HG03439 (cell line): Measurements from ENCODE around the gene RPA4.
"Not testable (repeated sequence)": the region's sequence is repeated elsewhere in the genome, so short reads cannot be mapped to it uniquely, and the experiment has no call there.

Source experiments
- ATAC-seq: cut with Tn5 transposase; IDR thresholded peaks from one replicate; pipeline ENCODE4 v1.9.1; 2021; ENCODE audit warnings: mild to moderate bottlenecking, moderate library complexity; ENCODE audit not compliant: unreplicated experiment

The RPA4 gene, protein sequence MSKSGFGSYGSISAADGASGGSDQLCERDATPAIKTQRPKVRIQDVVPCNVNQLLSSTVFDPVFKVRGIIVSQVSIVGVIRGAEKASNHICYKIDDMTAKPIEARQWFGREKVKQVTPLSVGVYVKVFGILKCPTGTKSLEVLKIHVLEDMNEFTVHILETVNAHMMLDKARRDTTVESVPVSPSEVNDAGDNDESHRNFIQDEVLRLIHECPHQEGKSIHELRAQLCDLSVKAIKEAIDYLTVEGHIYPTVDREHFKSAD

DNA sequence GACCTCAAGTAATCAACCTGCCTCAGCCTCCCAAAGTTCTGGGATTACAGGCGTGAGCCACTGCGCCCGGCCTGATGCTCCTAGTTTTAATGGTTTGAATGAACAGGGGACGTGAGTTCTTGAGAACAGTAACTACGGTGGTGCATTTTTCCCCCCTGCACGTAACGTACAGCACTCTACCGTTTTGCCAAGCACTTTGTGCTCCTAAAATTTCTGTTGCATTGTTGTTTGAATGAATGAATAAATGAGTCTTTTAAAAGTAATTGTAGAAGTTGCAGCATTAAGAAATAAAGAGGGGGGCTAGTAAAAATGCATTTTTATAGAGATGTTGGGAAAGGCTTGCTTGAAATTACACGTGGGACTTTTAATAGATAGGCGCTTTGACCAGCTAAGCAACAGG lies at the start of gene RPA4:
TSS of gene RPA4 (plus strand) at position 301 of the 400 bp plus-strand sequence. CDS start 403 bp downstream, outside the sequence.
- ATAC-seq, result no peak

DNA sequence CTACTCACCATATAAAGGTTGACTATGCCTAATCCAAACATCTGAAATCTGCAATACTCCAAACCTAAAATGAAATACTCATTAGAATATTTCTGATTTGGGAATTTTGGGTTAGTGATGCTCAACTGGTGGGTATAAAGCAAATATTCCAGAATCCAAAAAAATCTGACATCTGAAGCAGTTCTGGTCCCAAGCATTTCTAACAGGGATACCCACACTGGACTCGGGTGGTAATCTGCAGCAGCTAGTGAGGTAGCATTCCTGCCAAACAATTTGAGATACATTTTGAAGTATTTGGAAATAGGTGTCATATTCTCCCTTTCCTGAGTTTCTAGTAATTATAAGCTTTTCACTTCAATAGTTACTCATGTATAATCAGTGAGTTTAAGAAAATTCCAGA lies 49.6 kb upstream of the RPA4 start:
- ATAC-seq, result no peak

DNA sequence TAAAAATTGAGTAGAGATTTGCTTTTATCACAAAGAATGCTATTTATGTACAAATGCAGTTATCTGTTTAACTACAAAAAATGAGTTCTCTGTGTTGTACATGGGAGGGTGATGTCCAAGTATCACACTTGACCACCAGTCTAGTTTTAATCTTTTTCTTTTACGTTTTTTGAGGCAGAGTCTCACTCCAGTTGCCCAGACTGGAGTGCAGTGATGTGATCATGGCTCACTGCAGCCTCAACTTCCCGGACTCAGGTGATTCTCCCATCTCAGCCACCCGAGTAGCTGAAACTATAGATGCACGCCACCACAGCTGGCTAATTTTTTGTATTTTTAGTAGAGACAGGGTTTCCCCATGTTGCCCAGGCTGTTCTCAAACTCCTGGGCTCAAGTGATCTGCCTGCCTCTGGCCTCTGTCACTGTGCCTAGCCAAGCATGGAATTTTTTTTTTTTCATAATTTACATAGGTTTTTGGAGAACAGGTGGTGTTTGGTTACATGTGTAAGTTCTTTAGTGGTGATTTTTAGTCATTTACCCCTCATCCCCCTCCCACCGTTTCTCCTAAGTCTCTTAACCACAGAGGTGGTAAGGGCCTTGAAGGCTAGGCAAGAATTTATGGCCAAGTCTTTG lies 47.9 kb upstream of the RPA4 start:
- peak; percentile 80 for ATAC-seq

DNA sequence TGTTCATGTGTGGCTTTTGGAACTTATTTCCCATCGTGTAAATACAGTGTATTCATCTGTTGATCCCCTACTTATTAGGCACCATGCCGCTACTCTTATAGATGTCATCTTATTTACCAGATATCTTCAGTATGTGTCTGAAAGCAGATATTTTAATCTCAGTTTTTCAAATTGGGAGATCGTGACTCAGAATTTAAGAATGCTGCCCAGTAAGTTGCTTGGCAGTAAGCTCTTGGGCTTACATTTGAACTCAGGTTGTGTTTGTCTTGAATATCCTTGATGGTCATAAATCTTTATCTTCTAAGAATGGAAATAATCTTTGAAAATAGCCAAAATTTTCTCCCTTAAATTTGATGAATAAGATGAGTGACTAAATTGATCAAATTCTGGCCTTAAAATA lies 45.9 kb upstream of the RPA4 start:
- ATAC-seq, result no peak

DNA sequence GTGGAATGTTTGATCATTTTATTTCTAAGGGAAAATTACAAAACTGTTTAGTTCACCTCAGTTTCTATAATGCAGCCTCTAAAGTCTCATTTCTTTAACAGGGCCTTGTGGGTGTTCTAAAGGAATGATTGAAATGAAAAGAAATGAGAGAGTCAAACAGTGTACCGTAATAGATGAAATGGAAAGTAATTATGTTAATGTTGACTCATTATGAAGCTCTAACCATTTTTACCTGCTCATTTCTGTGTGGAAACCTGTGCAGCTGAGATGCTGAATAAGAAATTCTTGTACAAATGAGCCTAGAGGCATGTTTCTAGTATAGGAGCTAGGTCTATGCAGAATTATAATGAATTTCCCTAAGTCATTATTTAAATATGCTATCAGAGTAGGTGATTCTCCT lies 45.2 kb upstream of the RPA4 start:
- no peak for ATAC-seq

DNA sequence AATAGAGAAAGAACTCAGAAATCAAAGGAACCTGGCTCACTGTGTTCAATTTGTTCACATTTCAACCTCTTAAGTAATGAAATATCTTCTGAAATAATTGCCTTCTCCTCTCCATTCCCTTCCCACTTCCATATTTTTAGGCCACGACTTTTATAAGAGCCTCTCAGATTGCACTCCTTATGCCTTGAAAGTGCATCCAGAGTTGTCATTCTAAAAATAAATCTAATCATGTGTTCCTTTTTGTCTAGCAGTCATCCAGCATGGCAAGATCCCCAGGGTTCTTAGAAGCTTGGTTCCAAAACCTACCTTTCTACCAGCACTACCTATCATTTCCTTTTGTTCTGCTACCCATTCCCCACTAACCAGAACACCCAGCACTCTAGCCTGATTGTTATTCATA lies 42.4 kb upstream of the RPA4 start:
- ATAC-seq, result no peak

DNA sequence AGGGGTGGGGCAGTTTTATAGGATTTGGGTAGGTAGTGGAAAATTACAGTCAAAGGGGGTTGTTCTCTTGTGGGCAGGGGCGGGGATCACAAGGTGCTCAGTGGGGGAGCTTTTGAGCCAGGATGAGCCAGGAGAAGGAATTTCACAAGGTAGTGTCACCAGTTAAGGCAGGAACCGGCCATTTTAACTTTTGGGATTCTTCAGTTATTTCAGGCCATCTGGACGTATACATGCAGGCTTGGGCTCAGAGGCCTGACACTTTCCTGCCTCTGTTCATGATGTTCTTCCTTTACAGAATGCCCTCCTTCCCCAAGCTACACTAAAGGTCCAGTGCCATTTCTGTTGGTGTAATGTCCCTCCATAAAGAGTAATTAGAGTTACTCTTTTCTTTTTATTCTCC lies 41.8 kb upstream of the RPA4 start:
- not testable (repeated sequence) for ATAC-seq

DNA sequence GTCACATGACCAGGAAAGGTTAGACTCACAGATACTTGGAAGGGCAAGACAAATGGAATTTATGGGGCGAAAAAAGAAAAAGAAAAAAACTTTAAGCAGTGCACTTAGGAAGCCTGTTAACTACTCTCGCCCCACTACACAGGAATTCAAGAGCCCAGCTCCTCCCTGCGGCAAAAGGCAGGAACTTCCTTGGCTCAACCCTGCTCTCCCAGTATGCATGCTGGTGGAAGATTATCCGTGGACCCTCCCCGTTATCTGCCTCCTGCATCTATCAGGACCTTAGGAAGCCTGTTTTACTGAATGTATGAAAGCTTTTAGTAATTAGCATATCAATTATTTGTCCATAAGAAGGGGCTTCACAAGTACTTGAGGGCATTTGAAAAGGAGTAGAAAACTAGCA lies 40.1 kb upstream of the RPA4 start:
- ATAC-seq, result no peak

DNA sequence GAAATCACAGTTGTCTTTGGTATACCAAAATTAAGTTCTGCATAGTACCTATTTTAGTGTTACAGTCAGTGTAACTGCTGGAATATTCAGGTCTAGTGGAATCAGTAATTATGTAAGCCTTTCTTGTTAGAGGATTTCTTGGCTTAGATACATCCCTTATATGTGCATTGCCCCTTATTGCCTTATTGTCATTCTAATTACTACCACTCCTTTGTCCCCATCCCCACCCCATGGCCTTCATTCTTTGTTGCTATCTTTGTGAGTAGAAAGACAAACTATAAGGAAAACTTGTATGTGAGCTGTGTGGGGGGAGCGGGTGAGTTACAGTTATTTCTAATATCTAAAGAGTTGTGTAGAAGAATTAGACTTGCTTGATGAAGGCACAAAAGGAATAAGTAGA lies 36.9 kb upstream of the RPA4 start:
- ATAC-seq, result no peak

DNA sequence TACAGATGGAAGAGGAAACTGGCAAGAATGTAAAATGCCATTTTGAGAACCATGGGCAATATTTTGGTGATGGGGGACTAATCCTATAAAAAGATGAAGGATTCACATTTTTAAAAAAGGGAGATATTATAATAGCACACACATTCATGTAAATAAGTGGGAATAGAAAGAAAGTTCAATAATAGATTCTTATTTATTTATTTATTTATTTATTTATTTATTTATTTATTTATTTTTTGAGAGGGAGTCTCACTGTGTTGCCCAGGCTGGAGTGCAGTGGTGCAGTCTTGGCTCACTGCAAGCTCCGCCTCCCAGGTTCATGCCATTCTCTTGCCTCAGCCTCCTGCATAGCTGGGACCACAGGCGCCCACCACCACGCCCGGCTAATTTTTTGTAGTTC lies 24.3 kb upstream of the RPA4 start:
- ATAC-seq, result not testable (repeated sequence)

DNA sequence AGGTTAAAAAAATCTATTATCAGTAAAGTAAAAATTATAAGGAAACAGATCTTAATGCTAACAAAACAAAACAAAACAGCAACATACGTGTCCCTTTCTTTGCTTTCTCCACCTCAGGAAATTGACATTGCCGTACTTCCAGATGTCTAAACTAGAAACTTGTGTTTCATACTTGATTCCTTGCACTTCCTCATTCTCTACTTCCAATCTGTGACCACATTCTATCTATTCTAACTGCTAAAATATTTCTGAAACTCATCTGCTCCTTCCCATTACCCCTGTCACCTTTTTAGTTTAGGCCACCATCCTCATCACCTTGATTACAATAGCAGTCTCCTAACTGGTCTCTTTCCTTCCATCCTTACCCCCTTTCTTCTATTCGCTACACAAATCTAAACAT lies 22.5 kb upstream of the RPA4 start:
- peak; percentile 64 for ATAC-seq

DNA sequence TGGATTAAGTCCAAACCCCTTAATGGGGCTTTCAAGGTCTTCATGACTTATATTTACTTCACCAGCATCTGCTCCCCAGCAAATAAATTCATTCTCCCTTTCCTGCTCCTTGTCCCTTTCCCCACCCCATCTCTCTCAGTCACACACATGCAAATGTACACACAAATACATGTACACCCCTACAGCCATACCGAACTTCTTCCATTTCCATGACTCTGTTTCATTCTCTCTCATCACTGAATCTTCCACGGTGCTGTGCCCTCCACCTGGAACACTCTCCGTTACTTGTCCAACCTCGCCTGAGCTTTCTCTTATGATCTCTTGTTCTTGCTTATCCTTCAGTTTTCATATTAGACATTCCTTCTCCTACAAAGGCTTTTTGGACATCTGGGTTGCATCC lies 22.0 kb upstream of the RPA4 start:
- no peak for ATAC-seq

DNA sequence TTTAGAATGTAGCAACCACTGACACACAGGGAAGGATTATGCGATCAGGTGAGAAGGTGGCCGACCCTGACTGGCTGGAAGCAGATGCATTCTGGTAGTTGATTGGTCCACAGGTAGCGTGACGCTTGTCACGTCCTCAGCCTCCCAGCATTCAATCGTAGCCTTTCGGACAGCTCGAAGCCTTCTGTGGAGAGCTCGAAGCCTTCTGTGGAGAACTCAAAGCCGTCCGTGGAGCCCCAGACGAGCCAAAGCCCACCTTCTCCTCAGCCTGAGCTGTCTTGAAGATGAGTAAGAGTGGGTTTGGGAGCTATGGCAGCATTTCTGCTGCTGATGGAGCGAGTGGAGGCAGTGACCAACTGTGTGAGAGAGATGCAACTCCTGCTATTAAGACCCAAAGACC lies 319 bp downstream of the RPA4 start:
- ATAC-seq, result no peak

DNA sequence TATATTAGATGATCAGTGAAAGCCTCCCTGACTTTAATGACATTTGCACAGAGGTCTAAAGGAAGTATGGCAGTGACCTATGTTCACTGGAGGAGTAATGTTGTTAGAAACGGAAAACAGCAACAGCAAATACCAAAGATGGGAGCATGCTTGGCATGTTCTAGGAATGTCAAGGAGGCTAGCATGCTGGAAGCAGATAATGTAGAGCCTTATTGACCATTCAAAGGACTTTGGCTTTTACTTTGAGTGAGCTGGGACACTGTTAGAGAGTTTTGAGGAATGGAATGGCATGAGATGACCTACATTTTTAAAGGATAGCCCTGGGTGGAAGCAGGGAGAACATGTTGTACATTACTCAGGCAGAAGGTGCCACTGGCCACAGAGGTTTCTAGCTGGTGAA lies 6.0 kb downstream of the RPA4 start:
- no peak for ATAC-seq

DNA sequence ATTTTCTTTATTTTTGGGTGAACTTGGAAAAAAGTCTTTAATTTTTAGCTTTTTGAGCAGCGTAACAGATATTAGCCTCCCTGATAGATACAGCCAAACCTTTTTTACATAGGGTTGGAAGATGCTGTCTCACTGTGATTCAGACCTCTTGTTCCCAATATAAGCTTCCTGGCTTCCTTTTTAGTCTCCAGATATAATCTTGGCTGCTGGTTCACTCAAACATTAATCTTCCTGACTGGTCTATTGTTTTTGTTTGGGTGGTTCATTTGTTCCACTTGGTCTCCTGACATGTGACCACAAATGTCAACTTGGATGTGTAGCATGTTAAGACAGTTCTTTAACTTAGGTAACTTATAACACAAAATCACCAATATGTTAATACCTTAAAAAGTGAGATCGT lies 23.0 kb downstream of the RPA4 start:
- no peak for ATAC-seq

DNA sequence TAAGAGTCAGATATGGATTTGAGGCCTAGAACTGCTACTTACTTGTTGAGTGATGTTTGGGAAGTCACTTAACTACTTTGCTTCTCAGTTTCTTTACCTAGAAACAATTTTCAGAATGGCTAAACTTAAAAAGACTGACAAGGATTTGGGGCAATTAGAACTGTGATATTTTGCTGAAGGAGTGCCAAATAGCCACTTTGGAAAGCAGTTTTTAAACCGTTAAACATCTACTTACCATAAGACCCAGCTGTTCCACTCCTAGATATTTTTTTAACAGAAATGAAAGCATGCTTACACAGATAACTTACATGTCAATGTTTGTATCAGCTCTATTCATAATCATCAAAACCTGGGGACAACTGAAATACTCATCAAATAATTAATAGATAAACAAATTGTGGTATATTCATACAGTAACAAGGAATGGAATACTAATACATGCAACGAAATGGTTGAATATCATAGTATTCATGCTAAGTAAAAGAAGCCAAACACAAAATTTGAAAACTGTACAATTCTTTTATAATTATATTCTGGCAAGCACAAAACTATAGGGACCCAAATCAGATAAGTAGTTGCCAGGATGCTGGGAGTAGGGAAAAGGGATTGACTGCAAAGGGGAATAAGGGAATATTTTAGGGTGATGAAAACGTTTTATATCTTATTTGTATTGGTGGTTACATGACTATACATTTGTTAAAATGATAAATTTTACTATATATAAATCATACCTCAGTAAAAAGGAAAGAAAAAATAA lies 24.0 kb downstream of the RPA4 start:
- ATAC-seq, result no peak

DNA sequence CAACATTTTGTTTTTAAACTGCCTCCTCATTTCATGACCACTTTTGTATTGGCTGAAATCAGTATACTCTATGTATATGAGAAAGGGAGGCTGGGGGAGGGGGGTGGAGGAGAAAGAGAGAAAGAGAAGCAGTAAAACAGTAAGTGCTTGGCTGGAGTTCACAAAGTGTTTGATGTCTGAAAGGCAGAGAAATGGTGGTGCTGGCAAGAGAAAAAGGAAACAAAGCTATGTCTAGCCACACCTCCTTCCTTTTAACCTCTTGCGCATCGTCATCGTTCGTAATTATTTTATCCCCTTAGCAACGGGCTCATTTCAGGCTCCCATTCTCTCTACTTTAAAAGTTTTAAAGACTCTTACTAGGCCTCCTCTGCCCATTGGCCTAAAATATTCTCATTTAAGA lies 25.6 kb downstream of the RPA4 start:
- no peak for ATAC-seq

DNA sequence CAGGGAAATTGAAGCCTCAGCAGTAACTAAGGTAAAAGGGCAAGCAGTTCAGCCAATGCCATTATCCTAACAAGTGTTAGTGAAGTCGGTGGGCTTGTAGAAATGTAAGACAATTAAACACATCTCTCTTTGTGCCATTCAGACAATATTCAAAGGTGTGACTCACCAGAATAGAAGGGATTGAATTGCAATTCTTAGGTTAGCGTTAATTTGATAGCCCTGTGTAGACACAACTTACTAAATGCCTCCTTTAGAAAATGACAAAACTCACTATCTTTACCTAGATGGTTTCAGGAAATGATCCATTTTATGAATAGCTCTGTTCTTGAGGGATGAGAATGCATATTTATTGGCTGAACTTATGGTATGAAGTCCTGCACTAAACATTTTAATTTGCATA lies 35.2 kb downstream of the RPA4 start:
- no peak for ATAC-seq

DNA sequence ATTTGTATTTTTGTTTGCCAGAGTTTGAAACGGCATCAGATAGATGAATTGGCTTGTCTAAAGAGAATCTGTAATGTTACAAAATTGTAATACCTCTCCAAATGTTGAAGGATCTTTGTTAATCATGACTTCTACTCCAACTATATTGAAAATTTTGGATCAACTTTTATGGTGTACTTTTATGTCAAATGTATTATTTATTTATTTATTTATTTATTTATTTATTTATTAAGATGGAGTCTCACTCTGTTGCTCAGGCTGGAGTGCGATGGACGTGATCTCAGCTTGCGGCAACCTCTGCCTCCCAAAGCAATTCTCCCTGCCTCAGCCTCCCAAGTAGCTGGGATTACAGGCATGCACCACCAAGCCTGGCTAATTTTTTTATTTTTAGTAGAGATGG lies 36.0 kb downstream of the RPA4 start:
- ATAC-seq, result no peak

DNA sequence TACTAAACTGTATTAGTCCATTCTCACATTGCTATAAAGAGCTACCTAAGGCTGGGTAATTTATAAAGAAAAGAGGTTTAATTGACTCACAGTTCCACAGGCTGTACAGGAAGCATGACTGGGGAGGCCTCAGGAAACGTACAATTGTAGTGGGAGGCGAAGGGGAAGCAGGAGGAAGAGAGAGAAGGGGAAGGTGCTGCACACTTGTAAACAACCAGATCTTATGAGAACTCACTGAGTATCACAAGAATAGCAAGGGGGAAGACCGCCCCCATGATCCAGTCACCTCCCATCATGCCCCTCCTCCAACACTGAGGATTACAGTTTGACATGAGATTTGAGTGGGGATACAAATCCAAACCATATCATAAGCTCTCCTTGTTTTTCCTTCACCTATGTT lies 40.9 kb downstream of the RPA4 start:
- ATAC-seq, result no peak

DNA sequence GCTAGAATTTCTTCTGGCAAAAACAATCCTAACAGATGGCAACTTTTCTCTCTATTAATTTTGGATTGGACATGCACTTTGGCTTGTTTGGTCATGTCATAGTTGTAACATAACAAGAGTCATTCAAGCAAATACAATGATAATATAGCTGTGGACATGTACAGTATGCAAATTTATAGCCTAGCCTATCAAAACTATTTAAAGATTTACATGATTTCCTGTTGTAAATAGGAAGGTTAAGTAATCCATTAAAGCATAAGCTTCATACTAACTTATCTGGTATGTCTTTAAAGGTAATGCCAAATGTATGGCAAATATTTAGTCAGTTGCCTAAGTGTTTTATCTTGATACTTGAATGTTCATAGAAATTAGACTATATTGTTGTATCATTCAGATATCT lies 45.3 kb downstream of the RPA4 start:
- no peak for ATAC-seq
